ENCODE results near the gene DPM3.
"Not testable (repeated sequence)": the region's sequence is repeated elsewhere in the genome, so short reads cannot be mapped to it uniquely, and the experiment has no call there.

DNA sequence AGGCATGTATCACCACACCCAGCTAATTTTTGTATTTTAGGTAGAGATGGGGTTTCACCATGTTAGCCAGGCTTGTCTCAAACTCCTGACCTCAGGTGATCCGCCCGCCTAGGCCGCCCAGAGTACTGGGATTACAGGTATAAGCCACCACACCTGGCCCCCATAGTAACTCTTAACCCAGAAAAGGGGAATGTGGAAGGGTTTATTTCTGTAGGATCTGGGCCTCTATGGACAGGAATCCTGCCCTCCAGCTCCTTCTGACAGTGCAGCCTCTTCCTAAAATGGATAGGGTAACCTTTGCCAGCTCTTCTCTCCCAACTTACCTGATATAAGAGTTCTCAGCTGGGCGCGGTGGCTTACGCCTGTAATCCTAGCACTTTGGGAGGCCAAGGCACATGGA lies 22.3 kb upstream of the DPM3 start:
- not testable (repeated sequence) for TF ChIP-seq EZH2 (IDR thresholded peaks at IDR 0.05; ENCODE audit: borderline replicate concordance, insufficient read depth, low read depth, low read length, poor library complexity, severe bottlenecking)
- TF ChIP-seq, protein P1, sequence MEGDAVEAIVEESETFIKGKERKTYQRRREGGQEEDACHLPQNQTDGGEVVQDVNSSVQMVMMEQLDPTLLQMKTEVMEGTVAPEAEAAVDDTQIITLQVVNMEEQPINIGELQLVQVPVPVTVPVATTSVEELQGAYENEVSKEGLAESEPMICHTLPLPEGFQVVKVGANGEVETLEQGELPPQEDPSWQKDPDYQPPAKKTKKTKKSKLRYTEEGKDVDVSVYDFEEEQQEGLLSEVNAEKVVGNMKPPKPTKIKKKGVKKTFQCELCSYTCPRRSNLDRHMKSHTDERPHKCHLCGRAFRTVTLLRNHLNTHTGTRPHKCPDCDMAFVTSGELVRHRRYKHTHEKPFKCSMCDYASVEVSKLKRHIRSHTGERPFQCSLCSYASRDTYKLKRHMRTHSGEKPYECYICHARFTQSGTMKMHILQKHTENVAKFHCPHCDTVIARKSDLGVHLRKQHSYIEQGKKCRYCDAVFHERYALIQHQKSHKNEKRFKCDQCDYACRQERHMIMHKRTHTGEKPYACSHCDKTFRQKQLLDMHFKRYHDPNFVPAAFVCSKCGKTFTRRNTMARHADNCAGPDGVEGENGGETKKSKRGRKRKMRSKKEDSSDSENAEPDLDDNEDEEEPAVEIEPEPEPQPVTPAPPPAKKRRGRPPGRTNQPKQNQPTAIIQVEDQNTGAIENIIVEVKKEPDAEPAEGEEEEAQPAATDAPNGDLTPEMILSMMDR (IDR thresholded peaks at IDR 0.05) = not testable (repeated sequence)

Measured in B cell (primary cell).